Astrocyte of the spinal cord (primary cell): ENCODE results near the gene FHIT.

Source experiments
- DNase-seq: peaks from one replicate; pipeline ENCODE4 v3.0.0; 2011; ENCODE audit warnings: low read depth, low spot score
- H3K4me3 ChIP-seq: 2 replicates; pipeline ENCODE4 v1.5.1; 2011; ENCODE audit warnings: low read depth, mild to moderate bottlenecking, low read length, moderate library complexity
- CTCF ChIP-seq: IDR thresholded peaks from 2 replicates; pipeline ENCODE4 v1.5.1; 2012; ENCODE audit warnings: low read depth, mild to moderate bottlenecking, low read length, inconsistent platforms
- in situ Hi-C: cut with HindIII; loops from 2 replicates; pipeline ENCODE4 v1.10.0; 2017; ENCODE audit warnings: low sequenced_read_pairs

The FHIT gene

GRCh38 chr3:61065451-61066011, 185.7 kb downstream of the FHIT start:
- in situ Hi-C loops = no loop called here
- TF ChIP-seq CTCF = no peak
- DNase-seq = no peak
- H3K4me3 ChIP-seq = no peak overlapping the region

DNA sequence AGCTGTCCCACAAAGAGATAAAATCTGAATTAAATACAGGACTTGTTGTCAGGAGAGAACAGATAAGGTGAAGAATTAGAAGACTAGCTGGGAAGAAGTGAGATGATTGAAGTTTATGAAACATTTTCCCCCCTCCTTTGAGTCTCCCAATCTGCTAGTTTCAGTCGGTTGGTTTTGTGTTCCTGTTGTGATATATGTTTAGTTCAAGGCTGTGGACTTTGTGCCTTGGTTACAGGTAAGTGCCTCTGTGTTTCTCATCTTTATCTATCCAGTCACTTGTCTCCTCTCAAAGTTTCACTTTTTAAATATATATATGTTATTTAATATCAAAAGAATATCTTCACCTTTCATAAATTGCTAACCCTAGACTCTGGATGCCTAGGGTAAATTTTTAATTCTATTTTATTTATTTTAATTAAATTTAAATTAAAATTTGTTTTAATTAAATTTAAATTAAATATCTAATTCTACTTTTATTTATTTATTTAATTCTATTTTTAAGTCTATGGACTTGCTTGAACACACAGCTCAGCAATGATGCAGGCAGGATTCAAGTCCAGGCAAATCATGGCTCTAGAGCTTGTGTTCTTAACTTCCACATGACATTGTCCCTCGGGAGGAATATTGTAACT, 190.0 kb downstream of the FHIT start:
- DNase-seq = no peak
- no peak for TF ChIP-seq CTCF
- in situ Hi-C loops = no loop called here
- no peak overlapping the region for H3K4me3 ChIP-seq

- no peak for TF ChIP-seq CTCF
- no peak for DNase-seq
- no peak overlapping the region for H3K4me3 ChIP-seq
- in situ Hi-C loops = no loop called here
These were observed 190.8 kb downstream of the FHIT start for GRCh38 chr3:61060411-61060861.

DNA sequence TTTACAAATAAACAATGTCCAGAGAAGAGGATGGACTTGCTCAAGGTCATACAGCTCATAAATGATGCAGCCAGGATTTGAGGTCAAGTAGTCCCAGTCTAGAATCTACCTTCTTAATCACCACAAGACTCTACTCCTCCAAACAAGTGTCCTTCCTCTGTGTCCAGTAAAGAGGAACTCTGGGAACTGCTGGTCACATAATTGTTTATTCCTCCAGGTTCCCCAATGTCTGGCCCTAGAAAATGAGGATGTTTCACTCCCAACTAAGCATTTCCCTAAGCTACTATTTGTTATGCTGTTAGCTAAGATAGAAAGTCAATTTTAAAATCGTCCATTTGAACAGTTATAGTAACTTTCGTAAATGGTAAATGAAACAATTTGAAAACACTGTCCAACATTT, 192.4 kb downstream of the FHIT start:
- in situ Hi-C loops = no loop called here
- DNase-seq = no peak
- TF ChIP-seq CTCF = no peak
- no peak overlapping the region for H3K4me3 ChIP-seq

GRCh38 chr3:61057464-61057863, 193.8 kb downstream of the FHIT start:
- no peak for TF ChIP-seq CTCF
- in situ Hi-C loops = no loop called here
- H3K4me3 ChIP-seq = no peak overlapping the region
- no peak for DNase-seq

- H3K4me3 ChIP-seq = no peak overlapping the region
- no peak for TF ChIP-seq CTCF
- in situ Hi-C loops = no loop called here
- DNase-seq = peak; percentile 2
These were observed 195.8 kb downstream of the FHIT start for GRCh38 chr3:61055447-61055846.
